GM12873 (cell line): Measurements from ENCODE around the gene CPA5.

Experiments used
- TF ChIP-seq, protein P1 (sequence below): IDR thresholded peaks from 2 replicates; pipeline ENCODE4 v1.5.1; 2012; ENCODE audit warnings: low read depth, mild to moderate bottlenecking, moderate library complexity, low read length, control low read depth; ENCODE audit not compliant: insufficient read depth; ENCODE audit errors: missing control alignments

CPA5 gene, protein sequence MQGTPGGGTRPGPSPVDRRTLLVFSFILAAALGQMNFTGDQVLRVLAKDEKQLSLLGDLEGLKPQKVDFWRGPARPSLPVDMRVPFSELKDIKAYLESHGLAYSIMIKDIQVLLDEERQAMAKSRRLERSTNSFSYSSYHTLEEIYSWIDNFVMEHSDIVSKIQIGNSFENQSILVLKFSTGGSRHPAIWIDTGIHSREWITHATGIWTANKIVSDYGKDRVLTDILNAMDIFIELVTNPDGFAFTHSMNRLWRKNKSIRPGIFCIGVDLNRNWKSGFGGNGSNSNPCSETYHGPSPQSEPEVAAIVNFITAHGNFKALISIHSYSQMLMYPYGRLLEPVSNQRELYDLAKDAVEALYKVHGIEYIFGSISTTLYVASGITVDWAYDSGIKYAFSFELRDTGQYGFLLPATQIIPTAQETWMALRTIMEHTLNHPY

DNA sequence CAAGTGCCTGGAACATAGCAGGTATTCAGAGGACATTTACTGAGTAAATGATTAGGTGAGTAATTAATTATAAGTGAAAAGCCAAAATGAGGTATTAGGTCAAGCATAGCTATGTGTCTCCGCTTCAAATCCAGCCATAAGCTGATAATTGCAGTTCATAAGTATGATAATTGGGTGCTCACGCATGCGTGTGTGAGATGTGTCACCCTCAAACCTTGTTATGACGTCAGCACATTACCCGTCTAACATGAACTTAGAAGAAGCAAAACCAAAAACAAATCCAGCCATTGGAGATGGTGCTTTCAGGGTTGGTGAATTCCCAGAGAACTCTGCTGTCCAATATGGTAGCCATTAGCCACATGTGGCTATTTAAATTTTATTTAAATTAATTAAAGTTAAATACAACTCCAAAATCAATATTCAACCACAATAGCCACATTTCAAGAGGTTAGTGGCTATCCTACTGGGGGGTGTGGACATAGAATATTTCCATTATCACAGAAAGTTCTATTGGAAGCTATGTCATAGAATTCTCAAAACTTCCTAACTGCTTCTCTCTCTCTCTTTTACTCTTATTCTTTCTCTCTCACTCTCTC is at the start of gene CPA5:
TSS of gene CPA5 (plus strand) at position 546 of the 596 bp plus-strand sequence. CDS start 1,670 bp downstream, outside the sequence.
- TF ChIP-seq, protein P1, sequence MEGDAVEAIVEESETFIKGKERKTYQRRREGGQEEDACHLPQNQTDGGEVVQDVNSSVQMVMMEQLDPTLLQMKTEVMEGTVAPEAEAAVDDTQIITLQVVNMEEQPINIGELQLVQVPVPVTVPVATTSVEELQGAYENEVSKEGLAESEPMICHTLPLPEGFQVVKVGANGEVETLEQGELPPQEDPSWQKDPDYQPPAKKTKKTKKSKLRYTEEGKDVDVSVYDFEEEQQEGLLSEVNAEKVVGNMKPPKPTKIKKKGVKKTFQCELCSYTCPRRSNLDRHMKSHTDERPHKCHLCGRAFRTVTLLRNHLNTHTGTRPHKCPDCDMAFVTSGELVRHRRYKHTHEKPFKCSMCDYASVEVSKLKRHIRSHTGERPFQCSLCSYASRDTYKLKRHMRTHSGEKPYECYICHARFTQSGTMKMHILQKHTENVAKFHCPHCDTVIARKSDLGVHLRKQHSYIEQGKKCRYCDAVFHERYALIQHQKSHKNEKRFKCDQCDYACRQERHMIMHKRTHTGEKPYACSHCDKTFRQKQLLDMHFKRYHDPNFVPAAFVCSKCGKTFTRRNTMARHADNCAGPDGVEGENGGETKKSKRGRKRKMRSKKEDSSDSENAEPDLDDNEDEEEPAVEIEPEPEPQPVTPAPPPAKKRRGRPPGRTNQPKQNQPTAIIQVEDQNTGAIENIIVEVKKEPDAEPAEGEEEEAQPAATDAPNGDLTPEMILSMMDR = no peak

DNA sequence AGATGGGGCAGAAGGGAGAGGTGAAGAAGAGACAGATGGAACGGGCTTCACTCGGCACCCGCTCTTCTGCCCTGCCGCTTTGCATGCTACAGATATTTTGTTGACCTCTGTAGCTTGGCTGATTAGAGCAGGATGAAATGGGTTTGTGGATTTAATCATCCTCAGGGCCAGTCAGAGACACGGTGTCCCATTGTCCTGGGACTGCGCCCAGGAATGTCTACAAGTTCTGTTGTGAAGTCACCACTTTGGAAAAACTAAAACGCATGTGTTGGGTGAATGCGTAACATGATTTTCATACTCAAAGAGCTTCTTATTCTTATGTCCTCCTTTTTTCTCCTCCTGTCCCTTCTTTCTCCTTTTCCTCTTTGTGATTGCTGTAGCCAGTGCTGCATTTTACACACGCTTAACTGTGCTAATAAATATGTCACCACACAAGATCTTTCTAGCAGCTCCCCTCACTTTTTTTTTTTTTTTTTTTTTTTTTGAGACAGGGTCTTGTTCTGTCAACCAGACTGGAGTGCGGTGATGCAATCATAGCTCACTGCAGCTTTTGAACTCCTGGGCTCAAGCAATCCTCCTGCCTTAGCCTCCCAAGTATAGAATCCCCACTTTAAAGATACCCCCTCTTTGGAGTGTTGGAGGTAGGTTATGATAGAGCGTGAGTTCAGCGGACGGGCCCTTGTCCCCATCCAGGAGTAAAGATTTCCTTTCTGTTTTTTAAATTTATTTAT is 48.2 kb upstream of the CPA5 start:
- TF ChIP-seq, protein P1 = no peak

DNA sequence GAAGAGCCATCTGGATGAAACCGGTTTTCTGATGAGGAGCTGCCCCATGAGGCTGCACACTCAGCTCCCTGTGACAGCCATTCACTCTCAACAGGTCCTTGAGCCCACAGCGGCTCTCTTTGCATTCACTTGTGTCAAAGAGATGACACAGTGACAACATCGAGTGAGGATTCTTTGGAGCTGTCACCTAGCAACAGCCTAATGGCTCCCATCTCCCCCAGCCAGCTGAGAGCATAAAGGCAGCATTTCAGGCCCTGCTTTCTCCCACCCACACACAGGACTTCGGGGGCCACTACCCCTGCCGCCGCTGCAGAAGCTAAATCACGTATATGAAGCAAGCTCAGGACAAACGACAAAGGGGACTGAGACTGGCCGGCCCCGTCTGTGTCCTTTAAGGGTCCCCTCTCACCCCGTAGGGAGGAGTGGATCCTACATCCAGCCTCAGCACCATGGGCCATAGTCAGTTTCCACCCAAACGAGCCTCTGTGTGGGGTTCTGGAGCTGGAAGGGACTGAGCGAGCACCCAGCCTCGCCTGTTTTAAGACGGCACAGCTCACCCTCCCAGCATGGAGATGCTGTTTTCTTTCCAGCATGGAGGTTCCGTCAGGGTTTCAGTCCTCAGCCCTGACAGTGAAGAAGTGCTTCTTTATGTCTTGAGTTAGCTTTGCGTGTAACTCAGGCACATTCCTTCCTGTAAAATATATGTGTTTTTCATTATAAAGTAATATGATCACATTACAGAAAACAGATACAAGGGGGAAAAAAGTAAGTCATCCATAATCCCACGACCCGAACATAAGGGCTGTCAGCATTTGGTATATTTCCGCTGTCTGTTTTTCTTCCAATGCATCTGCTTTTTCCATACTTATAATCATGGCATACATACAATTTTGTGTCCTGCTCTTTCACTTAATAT is 46.7 kb upstream of the CPA5 start:
- TF ChIP-seq, protein P1 = no peak

DNA sequence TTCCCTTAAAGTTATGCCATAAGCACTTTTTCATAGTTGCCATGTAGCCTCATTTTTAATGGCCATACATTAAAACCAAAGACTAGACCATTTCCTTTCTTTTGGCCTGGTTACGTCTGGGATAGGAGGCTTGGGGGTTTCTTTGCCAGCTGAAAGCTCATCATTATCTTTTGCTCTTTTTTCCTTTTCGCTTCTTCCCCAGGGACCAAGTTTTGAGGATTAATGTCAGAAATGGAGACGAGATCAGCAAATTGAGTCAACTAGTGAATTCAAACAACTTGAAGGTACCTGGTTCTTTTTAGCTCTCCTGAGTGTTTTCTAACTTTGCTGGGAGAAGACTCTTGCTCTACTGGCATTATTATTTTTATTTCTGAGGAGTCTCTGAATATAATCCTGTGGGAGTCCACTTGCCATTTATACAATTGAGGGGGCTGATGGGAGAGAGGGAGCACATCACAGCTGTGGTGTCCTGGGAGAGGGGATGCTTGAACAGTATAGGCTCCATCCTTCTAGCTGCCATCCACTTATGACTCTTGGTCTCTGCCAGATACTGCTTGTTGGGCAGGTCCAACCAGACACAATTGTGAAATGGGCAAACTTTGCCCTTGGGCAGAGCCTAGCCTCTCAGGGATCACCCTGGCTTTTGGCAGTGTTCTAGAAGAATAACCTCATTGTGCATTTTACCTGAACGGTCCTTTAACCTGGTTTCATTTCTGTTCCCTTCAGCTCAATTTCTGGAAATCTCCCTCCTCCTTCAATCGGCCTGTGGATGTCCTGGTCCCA is 45.9 kb upstream of the CPA5 start:
- TF ChIP-seq, protein P1 = no peak

DNA sequence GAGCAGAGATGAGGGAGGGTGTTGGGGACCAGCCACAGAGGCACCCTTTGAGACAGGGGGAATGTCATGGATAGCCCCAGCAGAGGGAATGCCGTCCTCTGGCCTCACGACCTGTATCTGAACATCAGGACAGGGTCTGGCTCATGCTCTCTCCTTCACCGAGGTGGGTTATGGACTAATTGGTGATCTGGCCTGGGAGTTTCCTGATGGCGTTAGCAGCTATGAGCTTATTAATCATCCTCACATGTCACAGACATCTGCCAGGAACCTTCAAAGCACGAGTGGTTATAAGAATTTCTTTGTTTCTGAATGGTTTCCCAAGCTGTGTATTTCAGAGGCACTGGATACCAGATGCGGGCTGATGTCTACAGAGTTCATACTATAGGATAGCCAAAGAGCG is 44.8 kb upstream of the CPA5 start:
- TF ChIP-seq, protein P1 = no peak

DNA sequence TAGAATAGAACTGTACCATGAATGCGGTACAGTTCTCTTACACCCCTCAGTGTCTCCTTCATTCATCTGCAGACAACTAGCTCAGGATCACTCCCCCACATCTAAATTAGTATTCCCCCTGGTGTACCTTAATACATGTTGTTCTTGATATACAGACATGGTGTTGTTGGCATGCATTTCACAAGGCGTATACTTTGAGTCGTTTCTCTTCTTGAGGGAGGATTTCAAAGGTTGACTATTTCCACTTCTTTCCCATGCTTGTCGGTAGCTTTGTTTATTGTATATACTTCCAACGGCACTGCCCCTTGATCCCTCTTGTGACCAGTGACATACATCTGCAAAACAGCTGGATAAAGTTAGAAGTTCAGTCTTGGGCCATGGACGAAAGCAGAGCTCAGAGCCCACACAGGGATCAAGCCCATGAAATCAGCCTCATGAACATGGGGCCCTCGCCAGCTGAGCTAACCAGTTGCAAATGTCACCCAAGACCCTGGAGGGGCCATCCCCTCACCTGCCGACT is 43.1 kb upstream of the CPA5 start:
- TF ChIP-seq, protein P1 = no peak
